A549 (cell line): ENCODE measurements around the gene SHC1.

Experiments
- CTCF ChIP-seq: fragments of >200 bp; sonication (Bioruptor Twin); formaldehyde crosslinking; IDR thresholded peaks from 3 replicates; pipeline ENCODE4 v1.5.1; 2016
- EHMT2 ChIP-seq: fragments of 200-600 bp; sonication (generic); IDR thresholded peaks from 2 replicates; pipeline ENCODE4 v1.6.1; 2016; ENCODE audit warnings: antibody characterized with exemption, low read depth, mild to moderate bottlenecking, moderate library complexity
- ELK1 ChIP-seq: fragments of 150-350 bp; IDR thresholded peaks from 2 replicates; pipeline ENCODE4 v1.6.1; 2014; ENCODE audit warnings: low read depth, mild to moderate bottlenecking, low read length
- EP300 ChIP-seq, 2 experiments: fragments of >200 bp; sonication (Bioruptor Twin); formaldehyde crosslinking; IDR thresholded peaks; 2 replicates in 1 of 2; 3 replicates in 1 of 2; pipeline ENCODE4 v1.6.1; 2016 to 2017
- HMGXB4 ChIP-seq: fragments of 250-450 bp; sonication (Bioruptor Pico); IDR thresholded peaks from 2 replicates; pipeline ENCODE4 v1.5.0; 2021; ENCODE audit warnings: mild to moderate bottlenecking, moderate library complexity, borderline replicate concordance
- MAZ ChIP-seq: fragments of 150-350 bp; IDR thresholded peaks from 2 replicates; pipeline ENCODE4 v1.6.1; 2014; ENCODE audit warnings: antibody characterized with exemption, low read depth, low read length, borderline replicate concordance
- POLR2A ChIP-seq: IDR thresholded peaks from 2 replicates; pipeline ENCODE4 v1.6.1; 2012; ENCODE audit warnings: mild to moderate bottlenecking, low read length
- REST ChIP-seq: fragments of 200-600 bp; sonication (generic); IDR thresholded peaks from 2 replicates; pipeline ENCODE4 v1.6.1; 2016; ENCODE audit warnings: antibody characterized with exemption, mild to moderate bottlenecking, moderate library complexity
- RFX5 ChIP-seq: fragments of 450-650 bp; IDR thresholded peaks from 2 replicates; pipeline ENCODE4 v1.7.1; 2014; ENCODE audit warnings: antibody characterized with exemption, mild to moderate bottlenecking, moderate library complexity

- TF ChIP-seq HMGXB4 (CRISPR knock-in tag) (no peak), CTCF (no peak), RFX5 (no peak), POLR2A (no peak), MAZ (no peak), EHMT2 (no peak), REST (no peak), EP300 (IDR thresholded peaks at IDR 0.05) (no peak), ELK1 (no peak)
Observed at GRCh38 chr1:154940651-154941194, 29.8 kb downstream of the SHC1 start.
